K562 (cell line): Measurements from ENCODE around the gene PRKAG2. TPM values are rescaled to one million over a fixed set of nuclear protein-coding genes. Genes with fewer than 3 reads are reported as not detected.

Experiments
- CBX3 ChIP-seq, 2 experiments: IDR thresholded peaks; 1 replicate in 1 of 2; 2 replicates in 1 of 2; pipeline ENCODE4 v1.6.1; 2012; ENCODE audit warnings: inconsistent platforms in 2 of 2, low read length in 2 of 2, borderline replicate concordance in 1 of 2, control low read depth in 1 of 2
- CBX5 ChIP-seq: IDR thresholded peaks from 2 replicates; pipeline ENCODE4 v1.6.1; 2014; ENCODE audit warnings: low read depth, borderline replicate concordance
- CEBPG ChIP-seq, 3 experiments: fragments of 200-800 bp in 1 of 3; sonication (Bioruptor generic) in 1 of 3; sonication (generic) in 1 of 3; formaldehyde crosslinking in 1 of 3; IDR thresholded peaks in 2 of 3; conservative IDR thresholded peaks in 1 of 3; 2 replicates each; pipeline versions ENCODE4 v1.6.1 to v1.8.0; 2016 to 2022; ENCODE audit warnings: missing compliant biosample characterization in 2 of 3, missing genetic modification characterization in 2 of 3, mild to moderate bottlenecking in 1 of 3, missing genetic modification reagents in 1 of 3
- CHCHD3 ChIP-seq: fragments of 250-450 bp; sonication (Bioruptor Pico); IDR thresholded peaks from 2 replicates; pipeline ENCODE4 v2.1.2; 2022; ENCODE audit warnings: mild to moderate bottlenecking
- CTBP1 ChIP-seq: fragments of 450-650 bp; IDR thresholded peaks from 2 replicates; pipeline ENCODE4 v1.6.1; 2016; ENCODE audit warnings: borderline replicate concordance
- GATA2 ChIP-seq: sonication (generic); formaldehyde crosslinking; IDR thresholded peaks from 2 replicates; pipeline ENCODE4 v1.4.0; 2020; ENCODE audit warnings: mild to moderate bottlenecking, missing genetic modification reagents
- GATAD2A ChIP-seq: fragments of 450-650 bp; IDR thresholded peaks from 2 replicates; pipeline ENCODE4 v1.6.1; 2017
- JUND ChIP-seq, 2 experiments: IDR thresholded peaks; 2 replicates in 1 of 2; 3 replicates in 1 of 2; pipeline ENCODE4 v1.6.1; 2011; ENCODE audit warnings: borderline replicate concordance in 2 of 2, low read depth in 2 of 2, low read length in 2 of 2, improper control_type of control experiment in 1 of 2, missing biosample characterization in 1 of 2, missing genetic modification characterization in 1 of 2, missing genetic modification reagents in 1 of 2
- MAFG ChIP-seq: fragments of 450-650 bp; conservative IDR thresholded peaks from 2 replicates; pipeline ENCODE4 v1.6.1; 2016; ENCODE audit warnings: missing genetic modification characterization, missing compliant biosample characterization
- MYC ChIP-seq, 2 experiments: fragments of 250-450 bp in 1 of 2; sonication (Bioruptor Pico) in 1 of 2; IDR thresholded peaks; 2 replicates each; pipeline versions ENCODE4 v1.5.1 to v1.6.1; 2012 to 2021; ENCODE audit warnings: low read depth in 2 of 2, borderline replicate concordance in 1 of 2, improper control_type of control experiment in 1 of 2, low read length in 1 of 2, mild to moderate bottlenecking in 1 of 2, moderate library complexity in 1 of 2
- SAFB2 ChIP-seq: fragments of 200-400 bp; formaldehyde crosslinking; IDR thresholded peaks from 2 replicates; pipeline ENCODE4 v1.6.1; 2018; ENCODE audit warnings: borderline replicate concordance, low read length, low read depth, moderate library complexity; ENCODE audit not compliant: severe bottlenecking
- SAP30 ChIP-seq: fragments of 200-600 bp; sonication (generic); IDR thresholded peaks from 2 replicates; pipeline ENCODE4 v1.6.1; 2012; ENCODE audit warnings: borderline replicate concordance, low read depth, mild to moderate bottlenecking, moderate library complexity, low read length, control low read depth, inconsistent platforms; ENCODE audit not compliant: insufficient read depth, poor library complexity, severe bottlenecking
- SMARCA5 ChIP-seq: fragments of 450-650 bp; IDR thresholded peaks from 2 replicates; pipeline ENCODE4 v1.6.1; 2016
- SMARCE1 ChIP-seq: fragments of 450-650 bp; IDR thresholded peaks from 2 replicates; pipeline ENCODE4 v1.7.1; 2016; ENCODE audit warnings: mild to moderate bottlenecking
- SPI1 ChIP-seq: IDR thresholded peaks from 2 replicates; pipeline ENCODE4 v1.6.1; 2011; ENCODE audit warnings: low read depth, low read length, control low read depth, borderline replicate concordance
- ZNF274 ChIP-seq: IDR thresholded peaks from 2 replicates; pipeline ENCODE4 v1.6.1; 2011; ENCODE audit warnings: low read depth, mild to moderate bottlenecking, low read length, moderate library complexity, borderline replicate concordance
- ZNF766 ChIP-seq: fragments of 200-800 bp; sonication (Bioruptor generic); conservative IDR thresholded peaks from 2 replicates; pipeline ENCODE4 v1.6.1; 2016; ENCODE audit warnings: missing genetic modification characterization, missing compliant biosample characterization
- polyA plus RNA-seq, 8 experiments: library from polyadenylated mRNA; depleted of rRNA in 4 of 8; stranded (reverse) in 5 of 8; unstranded in 3 of 8; fragments of >200 nt; fragmentation: Nextera tagmentation in 2 of 8; fragmentation: Illumina TruSeq in 1 of 8; extraction: Ambion mirVana in 2 of 8; extraction: Trizol in 1 of 8; gene quantifications; 2 replicates each; pipeline versions ENCODE4 v1.2.1 to v1.2.3, GENCODE V29; 2011 to 2014; ENCODE audit warnings: inconsistent platforms in 1 of 8, missing spikeins in 1 of 8
- total RNA-seq, 7 experiments: library from RNA; depleted of rRNA in 6 of 7; stranded (reverse); fragments of >200 nt in 6 of 7; fragmentation: Illumina TruSeq in 2 of 7; extraction: Trizol in 2 of 7; gene quantifications; 2 replicates each; pipeline versions ENCODE4 v1.2.1 to v1.2.3, GENCODE V29; 2011 to 2021; ENCODE audit warnings: low replicate concordance in 1 of 7

The PRKAG2 gene
- total and polyA plus RNA-seq, 9 of the 15 experiments (the other 6 are each of a cell fraction or from before 2014, with no cell fraction given): 0.99 to 5.6 (median 3.3) TPM

DNA sequence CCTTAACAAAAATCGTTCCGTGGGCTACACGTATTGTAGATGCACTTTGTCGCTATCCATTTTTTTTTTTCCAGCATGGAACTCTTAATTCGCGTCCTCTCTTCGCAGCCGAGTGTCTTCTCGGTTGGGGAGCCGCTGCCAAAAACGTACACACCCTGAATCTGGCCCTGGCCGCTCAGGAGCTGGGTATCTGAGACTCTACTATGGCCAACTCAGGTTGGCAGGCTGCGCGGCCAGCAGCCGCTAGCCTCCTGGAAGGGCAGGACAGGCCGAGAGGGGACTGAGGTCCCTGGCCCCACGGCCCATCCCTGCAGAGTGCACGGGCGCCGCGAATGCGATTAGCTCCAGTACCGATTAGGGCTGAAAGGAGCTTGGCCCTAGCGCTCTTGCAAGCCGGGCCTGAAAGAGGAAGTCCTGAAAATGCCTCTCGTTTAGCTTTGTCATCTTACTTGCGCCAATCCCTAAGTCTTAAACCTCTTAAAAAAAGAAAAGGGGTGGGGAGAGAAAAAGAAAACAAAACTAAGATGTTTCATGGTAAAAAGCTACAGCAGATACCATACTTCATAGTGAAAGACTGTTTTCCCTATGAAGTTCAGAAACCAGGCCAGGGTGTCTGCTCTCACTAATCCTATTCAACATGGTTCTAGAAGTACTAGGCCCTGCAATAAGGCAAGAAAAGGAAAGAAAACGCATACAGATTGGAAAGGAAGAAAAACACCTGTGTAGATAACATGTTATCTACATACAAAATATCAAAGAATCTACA, 244.0 kb downstream of the PRKAG2 start (continued):
- TF ChIP-seq SMARCE1 (peak; percentile 22; the same call in 1 of the 2 replicates), SAP30 (peak; percentile 27), ZNF274 (no peak), GATA2 (CRISPR knock-in tag) (0 out of 2 replicates have a peak, but pooled peaks have one; percentile 6), GATAD2A (no peak), CTBP1 (peak; percentile 52), SAFB2 (no peak), CEBPG (CRISPR knock-in tag; IDR thresholded peaks at IDR 0.05) (no peak), CEBPG (tag; conservative IDR thresholded peaks at IDR 0.05 in 1 of 2, IDR thresholded peaks at IDR 0.05 in 1 of 2) (peak in 1 of 2 experiments; percentile 19; a peak in 1 of 4 replicates), CHCHD3 (CRISPR knock-in tag) (no peak), CBX5 (peak; percentile 73), MYC (IDR thresholded peaks at IDR 0.05; ENCODE audit: low read depth, low read length) (peak; percentile 41; the same call in 1 of the 2 replicates), MYC (CRISPR knock-in tag; IDR thresholded peaks at IDR 0.05; ENCODE audit: borderline replicate concordance, low read depth) (0 out of 2 replicates have a peak, but pooled peaks have one; percentile 49), CBX3 (IDR thresholded peaks at IDR 0.05; ENCODE audit: borderline replicate concordance in 1 of 2, low read length in 2 of 2) (peak in 1 of 2 experiments; percentile 82; a peak in 1 of 3 replicates), ZNF766 (peak; percentile 86), JUND (IDR thresholded peaks at IDR 0.05; ENCODE audit: borderline replicate concordance, low read depth, low read length) (no peak), JUND (tag; IDR thresholded peaks at IDR 0.05; ENCODE audit: borderline replicate concordance, low read depth, low read length) (0 out of 3 replicates have a peak, but pooled peaks have one; percentile 13), SMARCA5 (peak; percentile 59; the same call in 1 of the 2 replicates), SPI1 (peak; percentile 99), MAFG (peak; percentile 33; the same call in 1 of the 2 replicates)
